BLaER1 treated with 17β-estradiol and CSF1 and Interleukin-3, amounts not matched to agents 10 nM and 100 nM (cell line): ENCODE results near the gene ADM2.
A peak's percentile ranks its signal among the peaks of the same experiment; 100 is the strongest.

ENCODE experiments used
- H3K27ac ChIP-seq, 11 experiments: shearing (Covaris generic); formaldehyde crosslinking; 2 replicates each; pipeline ENCODE4 v1.8.1; 2022
- H3K27me3 ChIP-seq, 11 experiments: shearing (Covaris generic); formaldehyde crosslinking; 2 replicates each; pipeline ENCODE4 v1.8.1; 2022
- H3K36me3 ChIP-seq, 11 experiments: shearing (Covaris generic); formaldehyde crosslinking; 2 replicates each; pipeline ENCODE4 v1.8.1; 2022
- H3K4me1 ChIP-seq, 10 experiments: shearing (Covaris generic); formaldehyde crosslinking; 2 replicates each; pipeline ENCODE4 v1.8.1; 2022
- H3K4me2 ChIP-seq, 11 experiments: shearing (Covaris generic); formaldehyde crosslinking; 2 replicates each; pipeline ENCODE4 v1.8.1; 2022
- H3K4me3 ChIP-seq, 10 experiments: shearing (Covaris generic); formaldehyde crosslinking; 2 replicates each; pipeline ENCODE4 v1.8.1; 2022
- H3K9ac ChIP-seq, 11 experiments: shearing (Covaris generic); formaldehyde crosslinking; 2 replicates each; pipeline ENCODE4 v1.8.1; 2022
- H3K9me3 ChIP-seq, 11 experiments: shearing (Covaris generic); formaldehyde crosslinking; replicated peaks in 1 of 11; 2 replicates each; pipeline ENCODE4 v1.8.1; 2022
- H4K20me1 ChIP-seq, 11 experiments: shearing (Covaris generic); formaldehyde crosslinking; 2 replicates each; pipeline ENCODE4 v1.8.1; 2022
- Cebpa-rat ChIP-seq, 11 experiments: shearing (Covaris generic); IDR thresholded peaks; 2 replicates each; pipeline ENCODE4 v1.8.1; 2022

ADM2 gene

DNA sequence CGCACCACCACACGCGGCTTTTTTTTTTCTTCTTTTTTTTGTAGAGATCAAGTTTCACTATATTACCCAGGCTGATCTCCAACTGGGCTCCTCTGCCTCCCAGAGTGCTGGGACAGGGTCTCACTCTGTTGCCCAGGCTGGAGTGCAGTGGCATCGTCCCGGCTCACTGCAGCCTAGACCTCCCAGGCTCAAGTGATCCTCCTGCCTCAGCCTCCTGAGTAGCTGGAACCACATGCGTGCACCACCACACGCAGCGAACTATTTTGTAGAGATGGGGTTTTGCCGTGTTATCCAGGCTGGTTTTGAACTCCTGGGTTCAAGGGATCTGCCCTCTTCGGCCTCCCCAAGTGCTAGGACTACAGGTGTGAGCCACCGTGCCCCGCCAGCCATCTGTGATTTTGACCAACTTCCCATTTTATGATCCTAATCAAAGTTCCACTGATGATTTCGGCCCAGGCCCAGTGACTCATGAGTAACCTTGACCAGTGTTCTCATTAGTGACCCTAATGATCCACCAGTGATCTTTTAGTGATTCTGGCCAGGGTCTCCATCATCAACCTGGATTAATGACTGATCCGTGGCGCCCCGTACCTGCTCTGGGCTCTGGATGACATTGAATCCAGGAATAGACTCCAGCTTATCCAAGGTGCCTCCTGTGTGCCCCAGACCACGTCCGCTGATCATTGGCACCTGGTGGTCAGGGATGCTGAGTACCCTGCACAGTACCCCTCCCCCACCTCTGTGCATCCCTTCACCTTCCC lies 46.8 kb downstream of the ADM2 start:
- Histone ChIP-seq H3K4me1 (peaks cover 46 to 81% (median 66%) of the 10 kb centered on the region in 10 experiments), H4K20me1 (peaks cover 15 to 37% (median 20%) of the 10 kb centered on the region in 11 experiments)
- TF ChIP-seq Cebpa-rat (IDR thresholded peaks at IDR 0.05): no peak

GRCh38 chr22:50528682-50529415 lies 47.5 kb downstream of the ADM2 start:
- H3K4me3 ChIP-seq: peak overlapping the region in 4 of 10 experiments; percentile 52 to 65 (median 54); a peak in 8 of 20 replicates
- H4K20me1 ChIP-seq: peaks cover 8 to 30% (median 12%) of the 10 kb centered on the region in 11 experiments
- TF ChIP-seq Cebpa-rat (IDR thresholded peaks at IDR 0.05): no peak
- peaks cover 46 to 75% (median 62%) of the 10 kb centered on the region in 10 experiments for H3K4me1 ChIP-seq
- peak overlapping the region in 5 of 11 experiments; percentile 31 to 94 (median 77); a peak in 5 of 22 replicates for H3K27ac ChIP-seq
- H3K9me3 ChIP-seq: peaks cover 10 to 37% (median 25%) of the 10 kb centered on the region in 11 experiments; a peak in 20 of 22 replicates
- peaks cover 43 to 60% (median 55%) of the 10 kb centered on the region in 11 experiments for H3K27me3 ChIP-seq
- peaks cover 4 to 9% (median 7%) of the 10 kb centered on the region in 11 experiments for H3K36me3 ChIP-seq
- peak overlapping the region; percentile 28 to 99 (median 96); a peak in 21 of 22 replicates for H3K4me2 ChIP-seq
- H3K9ac ChIP-seq: peak overlapping the region in 2 of 11 experiments; percentile 89 to 96; a peak in 4 of 22 replicates

More for the DNA sequence above, 46.8 kb downstream of the ADM2 start:
- peak overlapping the region in 4 of 11 experiments; percentile 92 to 96 (median 94); a peak in 4 of 22 replicates for H3K9ac ChIP-seq
- H3K4me2 ChIP-seq: peak overlapping the region; percentile 74 to 99 (median 97); a peak in 21 of 22 replicates
- H3K36me3 ChIP-seq: peaks cover 11 to 16% (median 14%) of the 10 kb centered on the region in 11 experiments
- H3K27ac ChIP-seq: peak overlapping the region in 4 of 11 experiments; percentile 31 to 98 (median 95); a peak in 5 of 22 replicates
- peak overlapping the region in 3 of 10 experiments; percentile 52 to 55 (median 54); a peak in 4 of 20 replicates for H3K4me3 ChIP-seq
- H3K27me3 ChIP-seq: peaks cover 39 to 53% (median 47%) of the 10 kb centered on the region in 11 experiments
- peaks cover 10 to 37% (median 24%) of the 10 kb centered on the region in 11 experiments; a peak in 20 of 22 replicates for H3K9me3 ChIP-seq

GRCh38 chr22:50529416-50529896 lies 48.1 kb downstream of the ADM2 start:
- peak overlapping the region; percentile 74 to 99 (median 96) for H3K4me2 ChIP-seq
- peaks cover 40 to 75% (median 57%) of the 10 kb centered on the region in 10 experiments for H3K4me1 ChIP-seq
- peaks cover 43 to 65% (median 61%) of the 10 kb centered on the region in 11 experiments for H3K27me3 ChIP-seq
- H3K9ac ChIP-seq: peak overlapping the region in 8 of 11 experiments; percentile 57 to 96 (median 68); a peak in 14 of 22 replicates
- peaks cover 2 to 24% (median 6%) of the 10 kb centered on the region in 11 experiments; a peak in 21 of 22 replicates for H4K20me1 ChIP-seq
- H3K36me3 ChIP-seq: peaks cover 0 to 3% (median under 1%) of the 10 kb centered on the region in 11 experiments; a peak in 9 of 22 replicates
- H3K4me3 ChIP-seq: peak overlapping the region; percentile 48 to 65 (median 54); a peak in 18 of 20 replicates
- TF ChIP-seq Cebpa-rat (IDR thresholded peaks at IDR 0.05): no peak
- H3K9me3 ChIP-seq: peaks cover 10 to 43% (median 25%) of the 10 kb centered on the region in 11 experiments; a peak in 20 of 22 replicates
- H3K27ac ChIP-seq: peak overlapping the region in 9 of 11 experiments; percentile 25 to 94 (median 74); a peak in 14 of 22 replicates

DNA sequence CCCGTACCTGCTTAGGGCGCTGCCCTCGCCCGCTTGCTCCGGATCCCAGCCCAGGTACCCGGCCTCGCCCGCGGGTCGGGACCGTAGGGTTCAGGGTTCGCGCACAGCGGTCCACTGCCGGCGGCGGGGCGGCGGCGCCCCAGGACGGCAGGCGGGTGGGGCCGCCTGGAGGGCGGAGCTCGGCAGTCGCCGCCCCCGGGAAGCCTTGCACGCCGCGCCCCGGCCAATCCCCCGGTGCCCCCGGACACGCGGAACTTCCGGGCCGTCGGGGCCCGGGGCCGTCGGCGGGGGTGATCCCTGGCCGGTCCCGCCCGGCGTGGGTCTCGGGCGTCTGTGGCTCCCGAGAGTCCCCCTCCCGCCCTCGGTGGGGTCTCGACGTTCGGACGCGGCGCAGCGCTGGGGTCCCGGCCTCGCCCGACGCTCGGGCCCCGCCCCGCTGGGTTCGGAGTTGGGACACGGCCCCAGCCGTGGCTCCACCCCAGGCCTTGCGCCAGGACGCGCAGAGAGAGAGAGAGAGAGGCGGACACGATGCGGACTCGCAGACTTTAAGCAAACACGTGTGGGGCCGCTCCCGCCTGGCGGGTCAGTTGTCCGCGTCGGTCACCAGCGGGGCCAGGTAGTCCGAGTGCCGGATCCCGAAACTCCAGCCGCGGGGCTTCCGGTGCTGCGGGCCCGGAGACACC lies 48.7 kb downstream of the ADM2 start, which contains the start of gene TYMP:
Gene TYMP, minus strand, starts transcription at position 116 of the 683 bp plus-strand sequence. CDS start 303 bp downstream, outside the sequence.
- Histone ChIP-seq H3K4me1 (peaks cover 34 to 75% (median 56%) of the 10 kb centered on the region in 10 experiments), H3K36me3 (no peaks in the 10 kb centered on the region; a peak in 1 of 22 replicates), H3K9me3 (peaks cover 10 to 49% (median 25%) of the 10 kb centered on the region in 11 experiments; a peak in 20 of 22 replicates), H3K4me2 (peak within 1 kb of the TSS; percentile 74 to 99 (median 96)), H3K9ac (peak within 1 kb of the TSS; percentile 49 to 96 (median 66); a peak in 21 of 22 replicates), H3K27me3 (peaks cover 43 to 65% (median 61%) of the 10 kb centered on the region in 11 experiments), H4K20me1 (peaks cover 0 to 18% (median under 1%) of the 10 kb centered on the region in 11 experiments; a peak in 9 of 22 replicates), H3K27ac (peak within 1 kb of the TSS; percentile 25 to 94 (median 73); a peak in 21 of 22 replicates), H3K4me3 (peak within 1 kb of the TSS; percentile 48 to 65 (median 54))
- TF ChIP-seq Cebpa-rat (IDR thresholded peaks at IDR 0.05): no peak

- Histone ChIP-seq H3K27me3 (peaks cover 43 to 65% (median 61%) of the 10 kb centered on the region in 11 experiments), H3K4me3 (peak overlapping the region; percentile 48 to 65 (median 54)), H3K36me3 (no peaks in the 10 kb centered on the region; a peak in 1 of 22 replicates), H3K9ac (peak overlapping the region; percentile 49 to 96 (median 66); a peak in 21 of 22 replicates), H3K9me3 (peaks cover 10 to 52% (median 25%) of the 10 kb centered on the region in 11 experiments; a peak in 20 of 22 replicates), H4K20me1 (peaks cover 0 to 17% (median 0%) of the 10 kb centered on the region in 11 experiments; a peak in 4 of 22 replicates), H3K4me1 (peaks cover 34 to 75% (median 56%) of the 10 kb centered on the region in 10 experiments), H3K4me2 (peak overlapping the region; percentile 74 to 99 (median 96)), H3K27ac (peak overlapping the region; percentile 25 to 94 (median 73); a peak in 21 of 22 replicates)
- no peak for TF ChIP-seq Cebpa-rat (IDR thresholded peaks at IDR 0.05)
Observed at GRCh38 chr22:50530580-50530876, 49.2 kb downstream of the ADM2 start.

DNA sequence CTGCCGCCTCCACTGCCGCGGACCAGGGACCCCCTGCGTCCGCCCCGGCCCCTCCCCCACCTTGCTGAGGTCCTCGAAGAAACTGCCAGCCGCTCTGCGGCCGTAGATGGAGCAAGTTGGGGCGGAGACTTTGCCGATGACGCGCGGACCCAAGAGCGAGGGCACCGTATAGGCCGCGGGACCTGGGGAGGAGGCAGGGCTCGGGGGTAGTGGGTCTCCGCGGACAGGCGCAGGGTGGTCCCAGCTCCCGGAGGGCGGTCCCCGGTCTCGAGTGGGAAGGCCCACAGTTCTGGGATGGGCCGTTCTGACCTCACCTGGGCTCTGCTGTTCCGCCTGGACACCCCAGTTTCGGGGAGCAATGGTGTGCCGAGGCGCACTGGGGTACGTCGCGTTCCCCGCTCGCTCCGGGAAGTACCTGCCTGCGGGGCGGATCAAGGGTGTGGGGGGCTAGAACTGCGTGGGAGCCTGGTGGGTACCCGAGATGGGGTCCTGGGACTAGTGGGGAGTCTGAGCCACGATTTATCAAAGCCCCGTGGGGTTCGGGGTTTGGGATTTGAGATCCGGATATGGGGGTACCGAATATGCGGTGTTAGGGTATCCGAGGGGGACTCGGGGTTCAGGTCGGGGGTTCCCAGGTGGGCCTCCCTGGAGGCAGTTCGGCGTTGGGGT lies 49.7 kb downstream of the ADM2 start:
- Histone ChIP-seq H3K4me3 (peak overlapping the region; percentile 48 to 65 (median 54)), H3K4me1 (peaks cover 34 to 75% (median 56%) of the 10 kb centered on the region in 10 experiments), H3K9me3 (peaks cover 10 to 57% (median 25%) of the 10 kb centered on the region in 11 experiments; a peak in 20 of 22 replicates), H3K27me3 (peaks cover 43 to 65% (median 61%) of the 10 kb centered on the region in 11 experiments), H3K27ac (peak overlapping the region; percentile 21 to 94 (median 73); a peak in 19 of 22 replicates), H3K36me3 (no peaks in the 10 kb centered on the region; a peak in 1 of 22 replicates), H4K20me1 (peaks cover 0 to 17% (median 0%) of the 10 kb centered on the region in 11 experiments; a peak in 4 of 22 replicates), H3K9ac (peak overlapping the region; percentile 49 to 96 (median 66); a peak in 20 of 22 replicates), H3K4me2 (peak overlapping the region; percentile 74 to 99 (median 96))
- TF ChIP-seq Cebpa-rat (IDR thresholded peaks at IDR 0.05): no peak

DNA sequence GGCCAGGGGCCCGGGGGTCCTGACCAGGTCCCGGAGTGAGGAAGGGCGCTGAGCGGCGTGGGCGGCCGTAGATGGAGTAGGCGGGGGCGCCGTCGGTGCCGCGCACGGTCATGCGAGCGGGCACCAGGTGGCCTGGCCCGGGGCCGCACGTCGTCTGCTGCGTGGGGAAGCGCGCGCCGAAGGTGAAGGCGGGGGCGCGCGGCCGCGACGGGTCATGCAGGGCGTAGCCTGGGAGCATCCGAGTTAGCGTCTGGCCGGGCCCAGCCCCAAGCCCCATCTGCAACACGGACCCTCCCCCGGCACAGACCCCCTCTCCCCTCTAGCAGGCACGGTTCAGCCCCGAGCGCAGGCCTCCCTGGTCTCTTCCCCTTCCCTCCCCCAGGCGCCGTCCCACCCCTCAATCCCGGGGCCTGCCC lies 50.2 kb downstream of the ADM2 start:
- H3K27ac ChIP-seq: peak overlapping the region in 9 of 11 experiments; percentile 21 to 94 (median 74); a peak in 13 of 22 replicates
- no peaks in the 10 kb centered on the region; a peak in 1 of 22 replicates for H3K36me3 ChIP-seq
- peak overlapping the region in 8 of 11 experiments; percentile 57 to 96 (median 68); a peak in 12 of 22 replicates for H3K9ac ChIP-seq
- peaks cover 0 to 17% (median 0%) of the 10 kb centered on the region in 11 experiments; a peak in 4 of 22 replicates for H4K20me1 ChIP-seq
- H3K9me3 ChIP-seq: peaks cover 10 to 63% (median 25%) of the 10 kb centered on the region in 11 experiments; a peak in 20 of 22 replicates
- no peak for TF ChIP-seq Cebpa-rat (IDR thresholded peaks at IDR 0.05)
- peaks cover 32 to 74% (median 54%) of the 10 kb centered on the region in 10 experiments for H3K4me1 ChIP-seq
- H3K4me2 ChIP-seq: peak overlapping the region; percentile 74 to 99 (median 96)
- peaks cover 43 to 65% (median 61%) of the 10 kb centered on the region in 11 experiments for H3K27me3 ChIP-seq
- H3K4me3 ChIP-seq: peak overlapping the region in 9 of 10 experiments; percentile 48 to 65 (median 54); a peak in 16 of 20 replicates
